HEK293 (cell line): ENCODE results near the gene RANBP10.

Source experiments
- CTCF ChIA-PET: fragments of 350-600 bp; formaldehyde crosslinking; extraction: SDS; loops from one replicate; lab custom pipeline; 2021; ENCODE audit warnings: antibody characterized with exemption; lab: Yijun Ruan, JAX
- POLR2A ChIA-PET: fragments of 300-600 bp; formaldehyde crosslinking; extraction: SDS; loops from one replicate; lab custom pipeline; 2020; ENCODE audit warnings: antibody characterized with exemption, inconsistent platforms; lab: Yijun Ruan, JAX
- H3K27ac ChIP-seq: fragments of 200-500 bp; sonication (Bioruptor generic); 2 replicates; pipeline ENCODE4 v1.5.1; 2014; ENCODE audit warnings: low read depth, low read length, control low read depth, inconsistent platforms; ENCODE audit errors: extremely low read depth
- H3K36me3 ChIP-seq, 2 experiments: fragments of 200-500 bp in 1 of 2; sonication (Bioruptor generic) in 1 of 2; 1 replicate in 1 of 2; 2 replicates in 1 of 2; pipeline ENCODE4 v1.5.1; 2014 to 2017; ENCODE audit warnings: inconsistent platforms in 2 of 2, low read length in 2 of 2; ENCODE audit not compliant: control insufficient read depth in 2 of 2, insufficient read depth in 1 of 2
- H3K4me1 ChIP-seq: fragments of 200-500 bp; sonication (Bioruptor generic); 2 replicates; pipeline ENCODE4 v1.5.1; 2014; ENCODE audit warnings: mild to moderate bottlenecking, low read length, inconsistent platforms; ENCODE audit not compliant: control insufficient read depth, insufficient read depth
- H3K4me3 ChIP-seq: 2 replicates; pipeline ENCODE4 v1.5.1; 2011; ENCODE audit warnings: low read depth, mild to moderate bottlenecking, control low read depth, low read length, moderate library complexity
- H3K9me3 ChIP-seq: fragments of 200-500 bp; sonication (Bioruptor generic); 2 replicates; pipeline ENCODE4 v1.5.1; 2014; ENCODE audit warnings: low read depth, low read length, inconsistent platforms; ENCODE audit not compliant: control insufficient read depth, insufficient read depth
- KLF10 ChIP-seq: fragments of 450-650 bp; IDR thresholded peaks from 2 replicates; pipeline ENCODE4 v1.5.1; 2018; ENCODE audit warnings: missing biosample characterization, mild to moderate bottlenecking, missing genetic modification characterization
- SCRT1 ChIP-seq: fragments of 450-650 bp; formaldehyde crosslinking; IDR thresholded peaks from 2 replicates; pipeline ENCODE4 v1.5.1; 2016; ENCODE audit warnings: missing biosample characterization, missing genetic modification characterization, borderline replicate concordance
- SCRT2 ChIP-seq: fragments of 450-650 bp; formaldehyde crosslinking; IDR thresholded peaks from 2 replicates; pipeline ENCODE4 v1.5.1; 2016; ENCODE audit warnings: missing biosample characterization, missing genetic modification characterization
- TCF7L2 ChIP-seq: IDR thresholded peaks from 2 replicates; pipeline ENCODE4 v1.6.1; 2011; ENCODE audit warnings: low read depth, mild to moderate bottlenecking, inconsistent platforms, low read length, moderate library complexity, borderline replicate concordance
- ZBTB1 ChIP-seq: fragments of 450-650 bp; formaldehyde crosslinking; IDR thresholded peaks from 2 replicates; pipeline ENCODE4 v1.5.1; 2016; ENCODE audit warnings: missing biosample characterization, missing genetic modification characterization
- ZBTB8A ChIP-seq: fragments of 450-650 bp; formaldehyde crosslinking; IDR thresholded peaks from 2 replicates; pipeline ENCODE4 v1.5.1; 2016; ENCODE audit warnings: missing biosample characterization, missing genetic modification characterization
- ZIC2 ChIP-seq: fragments of 450-650 bp; formaldehyde crosslinking; IDR thresholded peaks from 2 replicates; pipeline ENCODE4 v1.5.1; 2016; ENCODE audit warnings: missing biosample characterization, missing genetic modification characterization
- ZNF121 ChIP-seq: fragments of 450-650 bp; formaldehyde crosslinking; IDR thresholded peaks from 2 replicates; pipeline ENCODE4 v1.5.1; 2016; ENCODE audit warnings: missing biosample characterization, missing genetic modification characterization
- ZNF174 ChIP-seq: fragments of 450-650 bp; formaldehyde crosslinking; IDR thresholded peaks from 2 replicates; pipeline ENCODE4 v1.5.0; 2017; ENCODE audit warnings: missing biosample characterization, mild to moderate bottlenecking, missing genetic modification characterization
- ZNF2 ChIP-seq: fragments of 450-650 bp; formaldehyde crosslinking; IDR thresholded peaks from 2 replicates; pipeline ENCODE4 v1.5.1; 2016; ENCODE audit warnings: missing biosample characterization, missing genetic modification characterization
- ZNF311 ChIP-seq: fragments of 450-650 bp; formaldehyde crosslinking; IDR thresholded peaks from 2 replicates; pipeline ENCODE4 v1.5.1; 2017; ENCODE audit warnings: missing biosample characterization, missing genetic modification characterization, borderline replicate concordance
- ZNF335 ChIP-seq: fragments of 450-650 bp; formaldehyde crosslinking; conservative IDR thresholded peaks from 2 replicates; pipeline ENCODE4 v1.5.1; 2016; ENCODE audit warnings: missing biosample characterization, missing genetic modification characterization
- ZNF626 ChIP-seq: fragments of 450-650 bp; sonication (Bioruptor Pico); formaldehyde crosslinking; IDR thresholded peaks from 2 replicates; pipeline ENCODE4 v1.5.1; 2018; ENCODE audit warnings: missing biosample characterization, missing genetic modification characterization, inconsistent platforms
- ZNF837 ChIP-seq: fragments of 450-650 bp; formaldehyde crosslinking; IDR thresholded peaks from 2 replicates; pipeline ENCODE4 v1.5.1; 2016; ENCODE audit warnings: missing biosample characterization, missing genetic modification characterization
- TF ChIP-seq, protein P1 (sequence below): fragments of 450-650 bp; formaldehyde crosslinking; IDR thresholded peaks from 2 replicates; pipeline ENCODE4 v1.5.1; 2016; ENCODE audit warnings: missing biosample characterization, missing genetic modification characterization
- TF ChIP-seq, protein P2 (sequence below): fragments of 450-650 bp; formaldehyde crosslinking; IDR thresholded peaks from 2 replicates; pipeline ENCODE4 v1.5.1; 2016; ENCODE audit warnings: missing biosample characterization, missing genetic modification characterization
- TF ChIP-seq, protein P3 (sequence below): fragments of 450-650 bp; formaldehyde crosslinking; IDR thresholded peaks from 2 replicates; pipeline ENCODE4 v1.5.1; 2016; ENCODE audit warnings: missing biosample characterization, missing genetic modification characterization
- TF ChIP-seq, protein P4 (sequence below): fragments of 450-650 bp; formaldehyde crosslinking; IDR thresholded peaks from 2 replicates; pipeline ENCODE4 v1.5.1; 2017; ENCODE audit warnings: missing biosample characterization, mild to moderate bottlenecking, missing genetic modification characterization, moderate library complexity
- TF ChIP-seq, protein P5 (sequence below): fragments of 450-650 bp; formaldehyde crosslinking; IDR thresholded peaks from 2 replicates; pipeline ENCODE4 v1.5.1; 2016; ENCODE audit warnings: missing biosample characterization, missing genetic modification characterization, borderline replicate concordance

RANBP10 gene

DNA sequence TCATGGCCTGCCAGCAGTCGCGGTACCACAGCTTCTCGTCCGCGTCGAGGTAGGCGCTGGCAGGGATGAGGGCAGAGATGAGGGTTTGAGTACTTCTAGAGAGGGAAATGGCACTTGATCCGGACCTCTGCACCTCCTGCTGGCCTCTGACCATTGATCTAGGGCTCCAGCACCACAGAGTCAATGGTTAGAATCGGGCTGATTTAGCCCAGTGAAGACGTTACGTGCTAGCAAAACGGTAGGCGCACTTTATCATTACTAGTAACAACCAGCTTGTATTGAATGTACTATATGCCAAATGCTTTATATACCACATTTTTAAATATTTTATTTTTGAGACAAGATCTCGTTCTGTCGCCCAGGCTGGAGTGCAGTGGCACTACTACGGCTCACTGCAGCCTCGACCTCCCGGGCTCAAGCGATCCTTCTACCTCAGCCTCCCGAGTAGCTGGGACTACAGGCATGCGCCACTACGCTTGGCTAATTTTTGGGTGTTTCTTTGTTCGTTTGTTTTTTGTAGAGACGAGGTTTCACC, 855 bp upstream of the RANBP10 start (continued):
- TF ChIP-seq, protein P1, sequence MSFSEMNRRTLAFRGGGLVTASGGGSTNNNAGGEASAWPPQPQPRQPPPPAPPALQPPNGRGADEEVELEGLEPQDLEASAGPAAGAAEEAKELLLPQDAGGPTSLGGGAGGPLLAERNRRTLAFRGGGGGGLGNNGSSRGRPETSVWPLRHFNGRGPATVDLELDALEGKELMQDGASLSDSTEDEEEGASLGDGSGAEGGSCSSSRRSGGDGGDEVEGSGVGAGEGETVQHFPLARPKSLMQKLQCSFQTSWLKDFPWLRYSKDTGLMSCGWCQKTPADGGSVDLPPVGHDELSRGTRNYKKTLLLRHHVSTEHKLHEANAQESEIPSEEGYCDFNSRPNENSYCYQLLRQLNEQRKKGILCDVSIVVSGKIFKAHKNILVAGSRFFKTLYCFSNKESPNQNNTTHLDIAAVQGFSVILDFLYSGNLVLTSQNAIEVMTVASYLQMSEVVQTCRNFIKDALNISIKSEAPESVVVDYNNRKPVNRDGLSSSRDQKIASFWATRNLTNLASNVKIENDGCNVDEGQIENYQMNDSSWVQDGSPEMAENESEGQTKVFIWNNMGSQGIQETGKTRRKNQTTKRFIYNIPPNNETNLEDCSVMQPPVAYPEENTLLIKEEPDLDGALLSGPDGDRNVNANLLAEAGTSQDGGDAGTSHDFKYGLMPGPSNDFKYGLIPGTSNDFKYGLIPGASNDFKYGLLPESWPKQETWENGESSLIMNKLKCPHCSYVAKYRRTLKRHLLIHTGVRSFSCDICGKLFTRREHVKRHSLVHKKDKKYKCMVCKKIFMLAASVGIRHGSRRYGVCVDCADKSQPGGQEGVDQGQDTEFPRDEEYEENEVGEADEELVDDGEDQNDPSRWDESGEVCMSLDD (tag by site-specific recombination) = no peak
- TF ChIP-seq, protein P2, sequence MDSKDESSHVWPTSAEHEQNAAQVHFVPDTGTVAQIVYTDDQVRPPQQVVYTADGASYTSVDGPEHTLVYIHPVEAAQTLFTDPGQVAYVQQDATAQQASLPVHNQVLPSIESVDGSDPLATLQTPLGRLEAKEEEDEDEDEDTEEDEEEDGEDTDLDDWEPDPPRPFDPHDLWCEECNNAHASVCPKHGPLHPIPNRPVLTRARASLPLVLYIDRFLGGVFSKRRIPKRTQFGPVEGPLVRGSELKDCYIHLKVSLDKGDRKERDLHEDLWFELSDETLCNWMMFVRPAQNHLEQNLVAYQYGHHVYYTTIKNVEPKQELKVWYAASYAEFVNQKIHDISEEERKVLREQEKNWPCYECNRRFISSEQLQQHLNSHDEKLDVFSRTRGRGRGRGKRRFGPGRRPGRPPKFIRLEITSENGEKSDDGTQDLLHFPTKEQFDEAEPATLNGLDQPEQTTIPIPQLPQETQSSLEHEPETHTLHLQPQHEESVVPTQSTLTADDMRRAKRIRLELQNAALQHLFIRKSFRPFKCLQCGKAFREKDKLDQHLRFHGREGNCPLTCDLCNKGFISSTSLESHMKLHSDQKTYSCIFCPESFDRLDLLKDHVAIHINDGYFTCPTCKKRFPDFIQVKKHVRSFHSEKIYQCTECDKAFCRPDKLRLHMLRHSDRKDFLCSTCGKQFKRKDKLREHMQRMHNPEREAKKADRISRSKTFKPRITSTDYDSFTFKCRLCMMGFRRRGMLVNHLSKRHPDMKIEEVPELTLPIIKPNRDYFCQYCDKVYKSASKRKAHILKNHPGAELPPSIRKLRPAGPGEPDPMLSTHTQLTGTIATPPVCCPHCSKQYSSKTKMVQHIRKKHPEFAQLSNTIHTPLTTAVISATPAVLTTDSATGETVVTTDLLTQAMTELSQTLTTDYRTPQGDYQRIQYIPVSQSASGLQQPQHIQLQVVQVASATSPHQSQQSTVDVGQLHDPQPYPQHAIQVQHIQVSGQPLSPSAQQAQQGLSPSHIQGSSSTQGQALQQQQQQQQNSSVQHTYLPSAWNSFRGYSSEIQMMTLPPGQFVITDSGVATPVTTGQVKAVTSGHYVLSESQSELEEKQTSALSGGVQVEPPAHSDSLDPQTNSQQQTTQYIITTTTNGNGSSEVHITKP (tag by site-specific recombination) = no peak
- TF ChIP-seq, protein P3, sequence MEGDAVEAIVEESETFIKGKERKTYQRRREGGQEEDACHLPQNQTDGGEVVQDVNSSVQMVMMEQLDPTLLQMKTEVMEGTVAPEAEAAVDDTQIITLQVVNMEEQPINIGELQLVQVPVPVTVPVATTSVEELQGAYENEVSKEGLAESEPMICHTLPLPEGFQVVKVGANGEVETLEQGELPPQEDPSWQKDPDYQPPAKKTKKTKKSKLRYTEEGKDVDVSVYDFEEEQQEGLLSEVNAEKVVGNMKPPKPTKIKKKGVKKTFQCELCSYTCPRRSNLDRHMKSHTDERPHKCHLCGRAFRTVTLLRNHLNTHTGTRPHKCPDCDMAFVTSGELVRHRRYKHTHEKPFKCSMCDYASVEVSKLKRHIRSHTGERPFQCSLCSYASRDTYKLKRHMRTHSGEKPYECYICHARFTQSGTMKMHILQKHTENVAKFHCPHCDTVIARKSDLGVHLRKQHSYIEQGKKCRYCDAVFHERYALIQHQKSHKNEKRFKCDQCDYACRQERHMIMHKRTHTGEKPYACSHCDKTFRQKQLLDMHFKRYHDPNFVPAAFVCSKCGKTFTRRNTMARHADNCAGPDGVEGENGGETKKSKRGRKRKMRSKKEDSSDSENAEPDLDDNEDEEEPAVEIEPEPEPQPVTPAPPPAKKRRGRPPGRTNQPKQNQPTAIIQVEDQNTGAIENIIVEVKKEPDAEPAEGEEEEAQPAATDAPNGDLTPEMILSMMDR = peak; percentile 64; the same call in 1 of the 2 replicates
- TF ChIP-seq ZNF2 (0 out of 2 replicates have a peak, but pooled peaks have one; percentile 50), ZNF837 (tag by site-specific recombination) (no peak), ZBTB8A (tag by site-specific recombination) (peak; percentile 35; the same call in 1 of the 2 replicates), ZNF626 (no peak), ZBTB1 (tag by site-specific recombination) (no peak), TCF7L2 (no peak), SCRT2 (tag by site-specific recombination) (no peak), ZNF174 (tag by site-specific recombination) (no peak), ZIC2 (tag by site-specific recombination) (no peak), ZNF311 (tag by site-specific recombination) (no peak)
- TF ChIP-seq, protein P4, sequence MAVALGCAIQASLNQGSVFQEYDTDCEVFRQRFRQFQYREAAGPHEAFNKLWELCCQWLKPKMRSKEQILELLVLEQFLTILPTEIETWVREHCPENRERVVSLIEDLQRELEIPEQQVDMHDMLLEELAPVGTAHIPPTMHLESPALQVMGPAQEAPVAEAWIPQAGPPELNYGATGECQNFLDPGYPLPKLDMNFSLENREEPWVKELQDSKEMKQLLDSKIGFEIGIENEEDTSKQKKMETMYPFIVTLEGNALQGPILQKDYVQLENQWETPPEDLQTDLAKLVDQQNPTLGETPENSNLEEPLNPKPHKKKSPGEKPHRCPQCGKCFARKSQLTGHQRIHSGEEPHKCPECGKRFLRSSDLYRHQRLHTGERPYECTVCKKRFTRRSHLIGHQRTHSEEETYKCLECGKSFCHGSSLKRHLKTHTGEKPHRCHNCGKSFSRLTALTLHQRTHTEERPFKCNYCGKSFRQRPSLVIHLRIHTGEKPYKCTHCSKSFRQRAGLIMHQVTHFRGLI (tag by site-specific recombination) = peak; percentile 7; the same call in 1 of the 2 replicates
- TF ChIP-seq, all 188 proteins: peak for 7

DNA sequence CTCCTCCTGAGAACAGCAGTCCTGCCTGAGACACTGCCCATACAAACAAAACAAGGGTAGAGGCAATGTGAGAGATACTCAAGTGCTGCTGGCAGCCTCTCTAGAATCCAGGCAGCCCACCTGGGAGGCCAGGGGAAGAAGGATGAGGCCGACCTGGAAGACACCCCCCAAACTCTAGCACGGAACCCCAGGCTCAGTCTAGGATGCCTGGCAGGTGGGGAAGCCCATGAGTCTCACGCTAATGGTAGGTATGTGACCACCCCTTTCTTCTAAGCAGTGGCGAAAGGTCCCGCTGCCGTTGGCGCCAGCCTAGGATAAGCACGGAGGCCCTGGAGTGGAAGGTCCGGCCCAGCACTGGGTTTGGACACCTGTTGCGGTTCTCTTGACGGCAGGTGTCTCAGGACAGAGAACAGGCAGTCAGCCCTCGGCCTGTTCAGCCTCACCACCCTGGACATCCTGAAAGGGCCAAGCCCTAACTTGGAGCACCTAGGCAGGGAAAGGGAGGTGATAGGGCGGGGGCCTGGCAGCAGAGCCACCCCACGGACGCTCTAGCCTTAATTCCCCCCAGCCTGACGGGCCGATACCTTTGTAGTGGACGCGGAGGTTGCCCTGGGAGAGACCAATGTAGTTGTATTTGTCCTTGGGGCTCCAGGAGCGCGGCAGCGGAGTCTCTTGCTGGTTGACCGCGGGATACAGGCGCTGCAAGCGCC, 487 bp downstream of the RANBP10 start:
- peaks cover 8% of the 10 kb centered on the region for H3K4me1 ChIP-seq
- peaks cover 0 to 32% of the 10 kb centered on the region in 2 experiments; a peak in 2 of 3 replicates for H3K36me3 ChIP-seq
- ChIA-PET CTCF (interaction anchor here (0.6 to 2.7 kb wide), 6 partner anchors 10 to 135 kb away, joined by 3 to 43 read pairs (median 3); no protein-coding TSS in a partner anchor), POLR2A (interaction anchor here (0.6 to 1.7 kb wide), 26 partner anchors 8 to 285 kb away, joined by 3 to 25 read pairs (median 4); partner anchors contain the start of genes ACD, CTCF, GFOD2 and NUTF2)
- peak overlapping the region; percentile 88 for H3K4me3 ChIP-seq
- H3K27ac ChIP-seq = peak overlapping the region; percentile 18; the same call in 1 of the 2 replicates
- H3K9me3 ChIP-seq = no peaks in the 10 kb centered on the region
- TF ChIP-seq, protein P5, sequence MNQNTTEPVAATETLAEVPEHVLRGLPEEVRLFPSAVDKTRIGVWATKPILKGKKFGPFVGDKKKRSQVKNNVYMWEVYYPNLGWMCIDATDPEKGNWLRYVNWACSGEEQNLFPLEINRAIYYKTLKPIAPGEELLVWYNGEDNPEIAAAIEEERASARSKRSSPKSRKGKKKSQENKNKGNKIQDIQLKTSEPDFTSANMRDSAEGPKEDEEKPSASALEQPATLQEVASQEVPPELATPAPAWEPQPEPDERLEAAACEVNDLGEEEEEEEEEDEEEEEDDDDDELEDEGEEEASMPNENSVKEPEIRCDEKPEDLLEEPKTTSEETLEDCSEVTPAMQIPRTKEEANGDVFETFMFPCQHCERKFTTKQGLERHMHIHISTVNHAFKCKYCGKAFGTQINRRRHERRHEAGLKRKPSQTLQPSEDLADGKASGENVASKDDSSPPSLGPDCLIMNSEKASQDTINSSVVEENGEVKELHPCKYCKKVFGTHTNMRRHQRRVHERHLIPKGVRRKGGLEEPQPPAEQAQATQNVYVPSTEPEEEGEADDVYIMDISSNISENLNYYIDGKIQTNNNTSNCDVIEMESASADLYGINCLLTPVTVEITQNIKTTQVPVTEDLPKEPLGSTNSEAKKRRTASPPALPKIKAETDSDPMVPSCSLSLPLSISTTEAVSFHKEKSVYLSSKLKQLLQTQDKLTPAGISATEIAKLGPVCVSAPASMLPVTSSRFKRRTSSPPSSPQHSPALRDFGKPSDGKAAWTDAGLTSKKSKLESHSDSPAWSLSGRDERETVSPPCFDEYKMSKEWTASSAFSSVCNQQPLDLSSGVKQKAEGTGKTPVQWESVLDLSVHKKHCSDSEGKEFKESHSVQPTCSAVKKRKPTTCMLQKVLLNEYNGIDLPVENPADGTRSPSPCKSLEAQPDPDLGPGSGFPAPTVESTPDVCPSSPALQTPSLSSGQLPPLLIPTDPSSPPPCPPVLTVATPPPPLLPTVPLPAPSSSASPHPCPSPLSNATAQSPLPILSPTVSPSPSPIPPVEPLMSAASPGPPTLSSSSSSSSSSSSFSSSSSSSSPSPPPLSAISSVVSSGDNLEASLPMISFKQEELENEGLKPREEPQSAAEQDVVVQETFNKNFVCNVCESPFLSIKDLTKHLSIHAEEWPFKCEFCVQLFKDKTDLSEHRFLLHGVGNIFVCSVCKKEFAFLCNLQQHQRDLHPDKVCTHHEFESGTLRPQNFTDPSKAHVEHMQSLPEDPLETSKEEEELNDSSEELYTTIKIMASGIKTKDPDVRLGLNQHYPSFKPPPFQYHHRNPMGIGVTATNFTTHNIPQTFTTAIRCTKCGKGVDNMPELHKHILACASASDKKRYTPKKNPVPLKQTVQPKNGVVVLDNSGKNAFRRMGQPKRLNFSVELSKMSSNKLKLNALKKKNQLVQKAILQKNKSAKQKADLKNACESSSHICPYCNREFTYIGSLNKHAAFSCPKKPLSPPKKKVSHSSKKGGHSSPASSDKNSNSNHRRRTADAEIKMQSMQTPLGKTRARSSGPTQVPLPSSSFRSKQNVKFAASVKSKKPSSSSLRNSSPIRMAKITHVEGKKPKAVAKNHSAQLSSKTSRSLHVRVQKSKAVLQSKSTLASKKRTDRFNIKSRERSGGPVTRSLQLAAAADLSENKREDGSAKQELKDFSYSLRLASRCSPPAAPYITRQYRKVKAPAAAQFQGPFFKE = no peak
- TF ChIP-seq SCRT1 (tag by site-specific recombination) = peak; percentile 95
- no peak for TF ChIP-seq KLF10 (tag by site-specific recombination)
- TF ChIP-seq ZNF335 (tag by site-specific recombination) = peak; percentile 57
- TF ChIP-seq ZNF121 (tag by site-specific recombination) = no peak
